DOHH2 (cell line): ENCODE measurements around the gene RAB37.

Source experiments
- CTCF ChIP-seq: fragments of 200-600 bp; sonication (generic); IDR thresholded peaks from one replicate; pipeline ENCODE4 v1.5.1; 2014; ENCODE audit warnings: antibody characterized with exemption, mild to moderate bottlenecking, low read depth, low read length; ENCODE audit not compliant: poor library complexity, severe bottlenecking
- EZH2phosphoT487 ChIP-seq: fragments of 200-600 bp; sonication (generic); IDR thresholded peaks from 2 replicates; pipeline ENCODE4 v1.6.1; 2017; ENCODE audit warnings: borderline replicate concordance, mild to moderate bottlenecking, antibody characterized with exemption, low read length, moderate library complexity, mixed read lengths

GRCh38 chr17:74772053-74772452, 35.0 kb downstream of the RAB37 start:
- TF ChIP-seq CTCF (no peak), EZH2phosphoT487 (no peak)
